Lower leg skin (tissue), 4 donors: ENCODE data around the gene FOXF1. TPM values are rescaled to one million over a fixed set of nuclear protein-coding genes. Genes with fewer than 3 reads are reported as not detected.

Experiments
- DNase-seq, 2 donors: peaks; one replicate each; pipeline ENCODE4 v3.0.0-alpha.2; 2019; ENCODE audit warnings: low spot score in 2 of 2
- H3K4me3 ChIP-seq: fragments of 200-600 bp; sonication (generic); 2 replicates; pipeline ENCODE4 v1.5.1; 2017; ENCODE audit warnings: mild to moderate bottlenecking, low read depth; ENCODE audit not compliant: poor library complexity, severe bottlenecking
- POLR2A ChIP-seq, 2 donors: fragments of 450-650 bp; IDR thresholded peaks; one replicate each; pipeline ENCODE4 v1.6.1; 2016 to 2017; ENCODE audit warnings: antibody characterized with exemption in 2 of 2, mild to moderate bottlenecking in 1 of 2, moderate library complexity in 1 of 2
- WGBS, 2 donors: methylation state at CpG; one replicate each; pipeline ENCODE4 v1.1.5; 2018; 5-methylcytosine and 5-hydroxymethylcytosine counted together
- intact Hi-C: fragments of 100-400 bp; cut with DNase I; formaldehyde crosslinking; loops from one replicate; pipeline ENCODE4 v1.15.0; 2023; ENCODE audit warnings: low total_unique reads
- total RNA-seq, 4 donors: library from RNA; depleted of rRNA; stranded (reverse); fragments of >200 nt; gene quantifications; one replicate each; pipeline ENCODE4 v1.1.0, GENCODE V29; 2016
- TF ChIP-seq, protein P1 (sequence below), 3 donors: fragments of 450-650 bp; IDR thresholded peaks; one replicate each; pipeline ENCODE4 v1.5.1; 2016; ENCODE audit warnings: antibody characterized with exemption in 3 of 3, mild to moderate bottlenecking in 3 of 3, moderate library complexity in 2 of 3

FOXF1 gene
- total RNA-seq, 4 donors from 2014 or later: 0.10 to 0.45 TPM; not detected in 2

DNA sequence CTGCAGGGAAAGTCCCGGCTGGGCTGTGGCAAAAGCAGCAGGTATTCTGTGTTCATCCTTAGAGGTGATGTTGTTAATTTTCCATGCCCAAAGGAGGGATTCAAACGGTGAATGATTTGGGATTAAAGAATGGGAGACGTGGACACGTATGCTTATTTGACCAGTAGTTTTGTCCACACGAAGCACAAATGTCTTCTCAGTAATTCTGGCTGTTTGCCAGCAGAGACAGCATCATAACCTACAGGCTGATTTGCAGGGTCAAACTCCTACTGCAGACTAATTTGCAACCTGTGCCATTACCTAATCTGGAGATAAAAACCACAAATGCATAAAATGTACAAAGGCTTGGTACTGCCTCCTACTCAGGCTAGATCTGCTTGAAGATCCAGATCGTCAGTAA, 30.6 kb downstream of the FOXF1 start:
- DNase-seq: no peak
- TF ChIP-seq POLR2A (IDR thresholded peaks at IDR 0.05): no peak
- TF ChIP-seq, protein P1, sequence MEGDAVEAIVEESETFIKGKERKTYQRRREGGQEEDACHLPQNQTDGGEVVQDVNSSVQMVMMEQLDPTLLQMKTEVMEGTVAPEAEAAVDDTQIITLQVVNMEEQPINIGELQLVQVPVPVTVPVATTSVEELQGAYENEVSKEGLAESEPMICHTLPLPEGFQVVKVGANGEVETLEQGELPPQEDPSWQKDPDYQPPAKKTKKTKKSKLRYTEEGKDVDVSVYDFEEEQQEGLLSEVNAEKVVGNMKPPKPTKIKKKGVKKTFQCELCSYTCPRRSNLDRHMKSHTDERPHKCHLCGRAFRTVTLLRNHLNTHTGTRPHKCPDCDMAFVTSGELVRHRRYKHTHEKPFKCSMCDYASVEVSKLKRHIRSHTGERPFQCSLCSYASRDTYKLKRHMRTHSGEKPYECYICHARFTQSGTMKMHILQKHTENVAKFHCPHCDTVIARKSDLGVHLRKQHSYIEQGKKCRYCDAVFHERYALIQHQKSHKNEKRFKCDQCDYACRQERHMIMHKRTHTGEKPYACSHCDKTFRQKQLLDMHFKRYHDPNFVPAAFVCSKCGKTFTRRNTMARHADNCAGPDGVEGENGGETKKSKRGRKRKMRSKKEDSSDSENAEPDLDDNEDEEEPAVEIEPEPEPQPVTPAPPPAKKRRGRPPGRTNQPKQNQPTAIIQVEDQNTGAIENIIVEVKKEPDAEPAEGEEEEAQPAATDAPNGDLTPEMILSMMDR (IDR thresholded peaks at IDR 0.05): no peak
- no peak overlapping the region for H3K4me3 ChIP-seq
- intact Hi-C loops: loop anchor here (5.0 kb wide), 1 partner anchor 676 kb away; no protein-coding TSS in a partner anchor
- WGBS, 2 donors: 82 to 86% methylated on average over 6 of the region's 6 CpGs

DNA sequence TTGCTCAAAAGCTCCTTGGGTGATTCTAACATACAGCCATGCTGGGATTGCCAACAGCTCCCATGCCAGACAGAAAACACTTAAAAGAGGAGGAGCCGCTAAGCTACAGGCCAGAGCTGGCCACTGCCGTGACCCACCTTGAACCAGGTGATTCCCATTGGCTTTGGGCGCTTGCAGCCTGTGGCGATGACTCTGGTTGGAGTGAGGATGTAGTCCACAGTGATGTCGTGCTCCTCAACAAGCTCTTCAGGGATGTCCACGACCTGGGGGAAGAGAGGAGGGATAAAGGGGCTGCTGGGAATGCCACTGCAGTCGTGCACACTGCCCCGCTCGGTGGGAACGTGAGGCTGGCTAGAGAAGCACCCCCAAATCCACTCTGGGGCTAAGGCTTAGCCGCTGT, 31.2 kb downstream of the FOXF1 start:
- TF ChIP-seq, protein P1 (IDR thresholded peaks at IDR 0.05): no peak
- TF ChIP-seq POLR2A (IDR thresholded peaks at IDR 0.05): no peak
- intact Hi-C loops: loop anchor here (5.0 kb wide), 1 partner anchor 676 kb away; no protein-coding TSS in a partner anchor
- no peak for DNase-seq
- no peak overlapping the region for H3K4me3 ChIP-seq
- WGBS, 2 donors: 92 to 96% methylated on average over 11 of the region's 11 CpGs

DNA sequence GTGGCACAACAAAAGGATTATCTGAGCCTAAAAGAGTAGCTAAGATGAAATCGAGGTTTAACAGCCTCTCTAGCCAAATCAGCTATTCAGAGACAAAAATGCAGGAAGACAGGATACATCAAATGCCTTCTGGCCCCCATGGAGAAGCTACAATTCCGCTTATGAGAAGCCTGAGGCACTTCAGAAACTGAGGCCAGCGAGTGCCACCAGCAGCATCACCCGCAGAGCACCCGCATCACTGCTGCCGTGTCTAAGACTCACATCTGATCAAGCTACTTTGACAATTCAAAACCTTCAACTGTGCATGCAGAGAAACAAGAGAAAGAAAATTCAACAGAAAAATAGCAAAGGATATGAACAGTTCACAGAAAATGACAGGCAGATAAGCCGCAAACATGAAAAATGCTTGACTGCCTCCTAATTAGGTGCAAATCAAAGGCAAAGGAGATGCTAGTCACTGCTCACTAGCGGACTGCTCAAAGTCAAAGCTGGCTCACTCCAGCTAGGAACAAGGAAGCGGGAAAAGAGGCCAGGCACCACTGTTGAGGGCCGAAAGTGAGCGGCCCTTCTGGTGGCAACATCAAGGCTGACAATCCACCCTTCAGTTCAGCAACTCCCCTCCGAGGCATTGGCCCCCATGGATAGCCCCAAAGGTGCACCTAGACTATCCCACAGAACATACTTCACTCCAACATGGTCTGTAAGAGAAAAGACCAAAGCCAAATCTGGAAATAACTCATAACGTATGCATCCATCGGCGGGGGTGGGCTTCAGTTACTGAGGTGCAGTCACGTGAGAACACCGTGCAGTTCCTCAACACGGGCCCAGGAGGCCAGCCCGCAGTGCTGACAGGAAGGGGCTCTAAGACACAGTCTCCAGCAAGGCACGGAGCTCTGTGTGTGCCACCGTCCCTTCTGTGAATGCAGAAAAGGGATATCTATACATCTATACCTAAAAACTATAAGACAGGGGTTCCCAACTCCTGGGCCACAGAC, 32.7 kb downstream of the FOXF1 start:
- WGBS, 2 donors: 90% methylated on average over 21 of the region's 21 CpGs
- no peak overlapping the region for H3K4me3 ChIP-seq
- DNase-seq: no peak
- intact Hi-C loops: loop anchor here (5.0 kb wide), 1 partner anchor 674 kb away; no protein-coding TSS in a partner anchor
- TF ChIP-seq, protein P1 (IDR thresholded peaks at IDR 0.05): no peak
- TF ChIP-seq POLR2A (IDR thresholded peaks at IDR 0.05): no peak

DNA sequence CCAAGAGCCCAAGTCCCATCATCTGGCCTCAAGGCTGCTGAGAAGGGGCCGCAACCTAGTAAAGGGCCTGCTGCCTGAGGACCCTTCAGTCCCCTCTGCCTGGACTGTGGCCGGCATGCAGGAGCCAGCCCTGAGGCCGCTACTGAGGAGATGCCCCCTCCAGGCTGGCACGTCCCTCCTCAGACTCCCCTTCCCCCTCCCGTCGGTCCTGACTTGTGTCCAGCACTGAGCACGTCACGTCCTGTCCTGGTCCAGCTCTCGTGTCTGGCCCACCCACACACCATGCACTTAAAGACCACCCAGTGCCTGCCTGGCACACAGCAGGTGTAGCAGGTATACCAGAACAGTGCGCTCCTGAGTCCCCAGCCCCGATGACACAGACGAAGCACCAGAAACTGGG, 35.2 kb downstream of the FOXF1 start:
- 81 to 83% methylated on average over 12 of the region's 12 CpGs for WGBS, 2 donors
- H3K4me3 ChIP-seq: no peak overlapping the region
- intact Hi-C loops: no loop called here
- no peak for DNase-seq
- TF ChIP-seq, protein P1 (IDR thresholded peaks at IDR 0.05): no peak
- no peak for TF ChIP-seq POLR2A (IDR thresholded peaks at IDR 0.05)

DNA sequence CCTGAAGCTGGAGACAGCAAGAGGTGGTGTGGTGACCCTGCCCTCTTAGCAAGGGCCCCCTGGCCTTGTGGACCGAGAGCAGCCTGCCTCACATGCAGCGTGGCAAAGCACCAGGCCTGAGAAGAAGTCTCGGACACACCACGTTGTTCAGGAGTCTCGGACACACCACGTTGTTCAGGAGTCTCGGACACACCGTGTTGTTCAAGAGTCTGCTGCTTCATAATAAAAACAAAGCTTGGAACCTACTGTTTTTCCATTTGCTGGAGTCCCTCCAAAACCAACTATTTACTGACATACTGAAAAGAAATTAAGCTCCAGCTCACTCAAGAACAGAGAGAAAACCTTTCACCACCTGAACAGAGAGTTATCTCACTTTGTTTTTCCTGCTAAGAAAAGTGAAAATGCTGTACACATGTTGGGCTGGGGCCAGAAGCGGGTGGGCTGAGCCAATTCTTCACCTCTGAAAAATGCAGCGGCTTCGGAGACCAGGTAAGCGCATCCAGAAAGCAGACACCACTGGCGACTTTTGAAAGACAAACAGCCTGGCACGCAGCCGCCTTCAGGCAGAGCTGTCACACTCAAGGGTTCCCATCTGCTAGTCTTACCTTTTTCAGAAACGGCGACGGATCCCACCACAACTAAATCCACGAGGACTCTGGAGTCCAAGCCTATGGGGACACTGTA, 35.8 kb downstream of the FOXF1 start:
- no peak overlapping the region for H3K4me3 ChIP-seq
- no peak for DNase-seq
- TF ChIP-seq, protein P1 (IDR thresholded peaks at IDR 0.05): no peak
- no peak for TF ChIP-seq POLR2A (IDR thresholded peaks at IDR 0.05)
- intact Hi-C loops: no loop called here
- 74 to 80% methylated on average over 19 of the region's 19 CpGs for WGBS, 2 donors
